Stimulated activated CD8-positive, alpha-beta memory T cell treated with anti-CD3 and anti-CD28 coated beads, Interleukin-12 subunit alpha, Interleukin-12 subunit beta, amount 100 ng/mL, for 1 hour (primary cell): ENCODE data around the gene SSBP2.

Experiments
- DNase-seq: peaks from one replicate; pipeline ENCODE4 v3.0.0-alpha.2; 2020; ENCODE audit warnings: low read depth

Gene SSBP2

GRCh38 chr5:81751009-81751835 lies at the start of gene SSBP2:
TSS of gene SSBP2 (minus strand) at chr5:81751097. CDS start at chr5:81751042, 55 bp downstream.
- peak; percentile 99 for DNase-seq

GRCh38 chr5:81795666-81796065 lies 44.8 kb upstream of the SSBP2 start:
- DNase-seq: no peak

GRCh38 chr5:81794226-81794625 lies 43.3 kb upstream of the SSBP2 start:
- no peak for DNase-seq

- DNase-seq: no peak
Measured at GRCh38 chr5:81790336-81790735, 39.4 kb upstream of the SSBP2 start.

- DNase-seq: no peak
Measured at GRCh38 chr5:81789033-81789432, 38.1 kb upstream of the SSBP2 start.

GRCh38 chr5:81788329-81788728 lies 37.4 kb upstream of the SSBP2 start:
- DNase-seq: no peak

- DNase-seq: no peak
Measured at GRCh38 chr5:81787474-81788242, 36.8 kb upstream of the SSBP2 start.

GRCh38 chr5:81786991-81787390 lies 36.1 kb upstream of the SSBP2 start:
- no peak for DNase-seq

- no peak for DNase-seq
Measured at GRCh38 chr5:81786496-81786895, 35.6 kb upstream of the SSBP2 start.

GRCh38 chr5:81785322-81785721 lies 34.4 kb upstream of the SSBP2 start:
- no peak for DNase-seq

- no peak for DNase-seq
Measured at GRCh38 chr5:81783401-81783800, 32.5 kb upstream of the SSBP2 start.

- no peak for DNase-seq
Measured at GRCh38 chr5:81782811-81783210, 31.9 kb upstream of the SSBP2 start.

- DNase-seq: no peak
Measured at GRCh38 chr5:81779916-81780266, 29.0 kb upstream of the SSBP2 start.

- DNase-seq: peak; percentile 11
Measured at GRCh38 chr5:81779125-81779915, 28.4 kb upstream of the SSBP2 start.

GRCh38 chr5:81778642-81779041 lies 27.7 kb upstream of the SSBP2 start:
- no peak for DNase-seq

- no peak for DNase-seq
Measured at GRCh38 chr5:81776258-81776657, 25.4 kb upstream of the SSBP2 start.

- no peak for DNase-seq
Measured at GRCh38 chr5:81774374-81774773, 23.5 kb upstream of the SSBP2 start.

- DNase-seq: no peak
Measured at GRCh38 chr5:81773574-81773973, 22.7 kb upstream of the SSBP2 start.

- DNase-seq: no peak
Measured at GRCh38 chr5:81773161-81773560, 22.3 kb upstream of the SSBP2 start.

GRCh38 chr5:81772488-81772887 lies 21.6 kb upstream of the SSBP2 start:
- no peak for DNase-seq

GRCh38 chr5:81768935-81769452 lies 18.1 kb upstream of the SSBP2 start:
- DNase-seq: no peak

GRCh38 chr5:81767938-81768337 lies 17.0 kb upstream of the SSBP2 start:
- no peak for DNase-seq
